K562 (cell line): Measurements from ENCODE around the gene CD19. TPM values are rescaled to one million over a fixed set of nuclear protein-coding genes. Genes with fewer than 3 reads are reported as not detected.

Experiments used
- BRF2 ChIP-seq: IDR thresholded peaks from 3 replicates; pipeline ENCODE4 v1.6.1; 2011; ENCODE audit warnings: borderline replicate concordance, mild to moderate bottlenecking; ENCODE audit not compliant: insufficient read length, insufficient read depth
- CBX3 ChIP-seq, 2 experiments: IDR thresholded peaks; 1 replicate in 1 of 2; 2 replicates in 1 of 2; pipeline ENCODE4 v1.6.1; 2012; ENCODE audit warnings: inconsistent platforms in 2 of 2, low read length in 2 of 2, borderline replicate concordance in 1 of 2, control low read depth in 1 of 2
- CEBPB ChIP-seq: fragments of 450-650 bp; IDR thresholded peaks from 2 replicates; pipeline ENCODE4 v1.6.1; 2016; ENCODE audit warnings: missing genetic modification characterization, missing compliant biosample characterization
- CHAMP1 ChIP-seq: fragments of 450-650 bp; IDR thresholded peaks from 2 replicates; pipeline ENCODE4 v1.6.1; 2016; ENCODE audit warnings: mild to moderate bottlenecking
- CTCF ChIP-seq, 3 experiments: IDR thresholded peaks in 2 of 3; conservative IDR thresholded peaks in 1 of 3; 2 replicates each; pipeline ENCODE4 v1.5.1; 2011 to 2012; ENCODE audit warnings: low read length in 3 of 3, mild to moderate bottlenecking in 3 of 3, control low read depth in 2 of 3, improper control_type of control experiment in 1 of 3, inconsistent platforms in 1 of 3, low read depth in 1 of 3, mixed read lengths in 1 of 3, moderate library complexity in 1 of 3; ENCODE audit not compliant: insufficient read depth in 2 of 3
- CTCFL ChIP-seq: IDR thresholded peaks from 2 replicates; pipeline ENCODE4 v1.6.1; 2011; ENCODE audit warnings: borderline replicate concordance, low read depth, mild to moderate bottlenecking, moderate library complexity, low read length; ENCODE audit not compliant: insufficient read depth, poor library complexity, severe bottlenecking
- E2F4 ChIP-seq: sonication (generic); formaldehyde crosslinking; IDR thresholded peaks from 2 replicates; pipeline ENCODE4 v1.8.0; 2022; ENCODE audit warnings: mild to moderate bottlenecking, low read depth, missing genetic modification reagents
- KLF16 ChIP-seq: IDR thresholded peaks from 2 replicates; pipeline ENCODE4 v1.6.1; 2016; ENCODE audit warnings: antibody characterized with exemption
- POLR2AphosphoS5 ChIP-seq: IDR thresholded peaks from 2 replicates; pipeline ENCODE4 v1.6.1; 2011; ENCODE audit warnings: mild to moderate bottlenecking, low read depth, low read length, moderate library complexity; ENCODE audit not compliant: control insufficient read depth, insufficient read depth
- RAD21 ChIP-seq, 2 experiments: fragments of 250-450 bp in 1 of 2; fragments of 450-650 bp in 1 of 2; sonication (Bioruptor Pico) in 1 of 2; formaldehyde crosslinking in 1 of 2; IDR thresholded peaks in 1 of 2; conservative IDR thresholded peaks in 1 of 2; 2 replicates each; pipeline versions ENCODE4 v1.4.0 to v1.8.0; 2020 to 2022; ENCODE audit warnings: mild to moderate bottlenecking in 2 of 2, moderate library complexity in 1 of 2
- SMARCC2 ChIP-seq: fragments of 450-650 bp; IDR thresholded peaks from 2 replicates; pipeline ENCODE4 v1.6.1; 2017; ENCODE audit warnings: antibody characterized with exemption, moderate library complexity, mild to moderate bottlenecking, low read depth
- SMC3 ChIP-seq: conservative IDR thresholded peaks from 2 replicates; pipeline ENCODE4 v1.6.1; 2011; ENCODE audit warnings: low read depth, low read length, improper control_type of control experiment; ENCODE audit not compliant: insufficient read depth
- SPI1 ChIP-seq: IDR thresholded peaks from 2 replicates; pipeline ENCODE4 v1.6.1; 2011; ENCODE audit warnings: low read depth, low read length, control low read depth, borderline replicate concordance
- TEAD1 ChIP-seq, 2 experiments: fragments of 450-650 bp in 1 of 2; sonication (generic) in 1 of 2; formaldehyde crosslinking; IDR thresholded peaks; 2 replicates each; pipeline versions ENCODE4 v1.4.0 to v1.8.0; 2020 to 2022; ENCODE audit warnings: mild to moderate bottlenecking in 2 of 2, missing genetic modification reagents in 1 of 2
- TRIM28 ChIP-seq: fragments of 450-650 bp; IDR thresholded peaks from 2 replicates; pipeline ENCODE4 v1.6.1; 2017
- ZNF232 ChIP-seq: sonication (generic); formaldehyde crosslinking; IDR thresholded peaks from 2 replicates; pipeline ENCODE4 v1.8.0; 2022; ENCODE audit warnings: mild to moderate bottlenecking, missing genetic modification reagents
- ZNF444 ChIP-seq: fragments of 250-450 bp; sonication (Bioruptor Pico); IDR thresholded peaks from 2 replicates; pipeline ENCODE4 v1.4.0; 2020; ENCODE audit warnings: mild to moderate bottlenecking, moderate library complexity
- ZNF561 ChIP-seq: fragments of 450-650 bp; formaldehyde crosslinking; conservative IDR thresholded peaks from 2 replicates; pipeline ENCODE4 v1.4.0; 2020; ENCODE audit warnings: mild to moderate bottlenecking, moderate library complexity
- ZNF830 ChIP-seq: fragments of 250-450 bp; sonication (Bioruptor Pico); IDR thresholded peaks from 2 replicates; pipeline ENCODE4 v1.5.0; 2021; ENCODE audit warnings: mild to moderate bottlenecking
- polyA plus RNA-seq, 8 experiments: library from polyadenylated mRNA; depleted of rRNA in 4 of 8; stranded (reverse) in 5 of 8; unstranded in 3 of 8; fragments of >200 nt; fragmentation: Nextera tagmentation in 2 of 8; fragmentation: Illumina TruSeq in 1 of 8; extraction: Ambion mirVana in 2 of 8; extraction: Trizol in 1 of 8; gene quantifications; 2 replicates each; pipeline versions ENCODE4 v1.2.1 to v1.2.3, GENCODE V29; 2011 to 2014; ENCODE audit warnings: inconsistent platforms in 1 of 8, missing spikeins in 1 of 8
- total RNA-seq, 7 experiments: library from RNA; depleted of rRNA in 6 of 7; stranded (reverse); fragments of >200 nt in 6 of 7; fragmentation: Illumina TruSeq in 2 of 7; extraction: Trizol in 2 of 7; gene quantifications; 2 replicates each; pipeline versions ENCODE4 v1.2.1 to v1.2.3, GENCODE V29; 2011 to 2021; ENCODE audit warnings: low replicate concordance in 1 of 7

CD19 gene
- total and polyA plus RNA-seq, 9 of the 15 experiments (the other 6 are each of a cell fraction or from before 2014, with no cell fraction given), result 0.27 to 3.7 (median 2.0) TPM; not detected in 1

DNA sequence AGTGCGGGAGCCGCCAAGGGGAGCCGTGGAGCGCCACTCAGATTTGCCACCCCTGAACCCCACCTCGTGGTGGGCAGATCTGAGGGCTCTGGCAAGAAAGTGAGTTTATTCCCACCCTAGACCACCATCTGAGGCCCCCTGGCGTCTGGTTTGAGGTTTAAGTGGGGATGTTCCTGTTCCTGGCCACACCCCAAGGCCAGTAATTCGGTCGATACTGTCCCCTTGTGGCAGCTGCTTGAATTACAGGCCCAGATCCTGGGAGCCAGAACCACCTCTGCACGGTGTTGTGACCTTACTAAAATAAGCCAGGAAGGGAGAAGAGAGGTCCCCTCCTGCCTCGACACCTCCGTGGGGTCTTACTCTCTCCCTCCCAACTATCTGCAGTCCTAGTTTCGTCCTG, 49.7 kb downstream of the CD19 start (continued):
- peak; percentile 77 for TF ChIP-seq TRIM28
- TF ChIP-seq ZNF830 (CRISPR knock-in tag), result no peak
- no peak for TF ChIP-seq BRF2
- TF ChIP-seq SMARCC2, result no peak
- TF ChIP-seq CHAMP1, result 0 out of 2 replicates have a peak, but pooled peaks have one; percentile 17
- 0 out of 2 replicates have a peak, but pooled peaks have one; percentile 8 for TF ChIP-seq KLF16
- no peak for TF ChIP-seq ZNF561
- peak; percentile 28; the same call in 1 of the 2 replicates for TF ChIP-seq SMC3
- 0 out of 4 replicates have a peak, but pooled peaks of 1 of the 2 experiments have one; percentile 45 for TF ChIP-seq TEAD1 (CRISPR knock-in tag; IDR thresholded peaks at IDR 0.05)
- no peak for TF ChIP-seq POLR2AphosphoS5
- TF ChIP-seq ZNF444 (CRISPR knock-in tag), result no peak
- TF ChIP-seq E2F4, result no peak
- TF ChIP-seq CTCFL, result peak; percentile 55
- TF ChIP-seq SPI1, result 0 out of 2 replicates have a peak, but pooled peaks have one; percentile 13
- no peak for TF ChIP-seq ZNF232 (CRISPR knock-in tag)
- peak; percentile 88 to 98 (median 93) for TF ChIP-seq CTCF (IDR thresholded peaks at IDR 0.05 in 2 of 3, conservative IDR thresholded peaks at IDR 0.05 in 1 of 3; ENCODE audit: insufficient read depth in 2 of 3, low read depth in 1 of 3, low read length in 3 of 3)
- TF ChIP-seq RAD21 (CRISPR knock-in tag; conservative IDR thresholded peaks at IDR 0.05 in 1 of 2, IDR thresholded peaks at IDR 0.05 in 1 of 2), result peak; percentile 14 to 58; a peak in 3 of 4 replicates
- no peak for TF ChIP-seq CEBPB (tag)
- peak in 1 of 2 experiments; percentile 94; a peak in 2 of 3 replicates for TF ChIP-seq CBX3 (IDR thresholded peaks at IDR 0.05; ENCODE audit: borderline replicate concordance in 1 of 2, low read length in 2 of 2)
